ENCODE measurements around the gene PPM1A. TPM values are rescaled to one million over a fixed set of nuclear protein-coding genes. Genes with fewer than 3 reads are reported as not detected.

Gene PPM1A
- total and polyA plus RNA-seq, 2 donors (not counting 3 experiments of a cell fraction or from before 2014, with no cell fraction given), result 14.1 to 33.9 TPM

DNA sequence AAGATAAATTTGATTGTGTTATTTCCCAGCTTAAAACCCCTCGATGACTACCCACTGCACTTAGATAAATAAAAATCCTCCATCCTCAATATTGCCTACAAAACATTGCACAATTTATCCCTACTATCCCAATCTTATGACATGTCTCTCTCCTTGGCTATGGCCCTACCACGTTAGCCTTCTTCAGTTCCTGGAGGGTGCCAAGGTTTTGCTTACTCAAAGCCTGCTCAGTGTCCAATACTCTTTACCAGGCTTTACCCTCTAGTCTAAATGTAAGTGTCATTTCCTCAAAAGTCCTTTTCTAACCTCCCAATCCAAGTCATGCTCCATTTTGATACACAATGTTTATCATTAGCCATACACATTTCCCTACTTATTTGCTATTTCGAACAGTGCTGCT lies 35.0 kb upstream of the PPM1A start:
- intact Hi-C loops (cut with micrococcal nuclease) (no loop called here), dilution Hi-C loops (cut with MboI; ENCODE audit: extremely low pct_ligation_motif_present, low sequenced_read_pairs) (no loop called here)
- H3K4me1 ChIP-seq (ENCODE audit: control insufficient read depth, extremely low read depth, insufficient read depth, low read length), result no peaks in the 10 kb centered on the region
- H3K4me2 ChIP-seq (ENCODE audit: insufficient read depth, low read length), result no peak overlapping the region
- TF ChIP-seq GATA2 (IDR thresholded peaks at IDR 0.05; ENCODE audit: insufficient read depth, insufficient read length, low read depth, low read length) (no peak), MYC (IDR thresholded peaks at IDR 0.05; ENCODE audit: low read depth, low read length) (no peak), FOS (IDR thresholded peaks at IDR 0.05; ENCODE audit: borderline replicate concordance, insufficient read depth, low read length) (no peak), POLR2AphosphoS5 (IDR thresholded peaks at IDR 0.05; ENCODE audit: insufficient read depth, low read depth, low read length) (no peak), EZH2 (IDR thresholded peaks at IDR 0.05; ENCODE audit: borderline replicate concordance, low read depth, low read length, severe bottlenecking) (no peak), JUN (IDR thresholded peaks at IDR 0.05; ENCODE audit: borderline replicate concordance, insufficient read depth, insufficient read length, low read depth) (no peak), POLR2A (IDR thresholded peaks at IDR 0.05; ENCODE audit: low read depth, low read length) (no peak)
- TF ChIP-seq, protein P1, sequence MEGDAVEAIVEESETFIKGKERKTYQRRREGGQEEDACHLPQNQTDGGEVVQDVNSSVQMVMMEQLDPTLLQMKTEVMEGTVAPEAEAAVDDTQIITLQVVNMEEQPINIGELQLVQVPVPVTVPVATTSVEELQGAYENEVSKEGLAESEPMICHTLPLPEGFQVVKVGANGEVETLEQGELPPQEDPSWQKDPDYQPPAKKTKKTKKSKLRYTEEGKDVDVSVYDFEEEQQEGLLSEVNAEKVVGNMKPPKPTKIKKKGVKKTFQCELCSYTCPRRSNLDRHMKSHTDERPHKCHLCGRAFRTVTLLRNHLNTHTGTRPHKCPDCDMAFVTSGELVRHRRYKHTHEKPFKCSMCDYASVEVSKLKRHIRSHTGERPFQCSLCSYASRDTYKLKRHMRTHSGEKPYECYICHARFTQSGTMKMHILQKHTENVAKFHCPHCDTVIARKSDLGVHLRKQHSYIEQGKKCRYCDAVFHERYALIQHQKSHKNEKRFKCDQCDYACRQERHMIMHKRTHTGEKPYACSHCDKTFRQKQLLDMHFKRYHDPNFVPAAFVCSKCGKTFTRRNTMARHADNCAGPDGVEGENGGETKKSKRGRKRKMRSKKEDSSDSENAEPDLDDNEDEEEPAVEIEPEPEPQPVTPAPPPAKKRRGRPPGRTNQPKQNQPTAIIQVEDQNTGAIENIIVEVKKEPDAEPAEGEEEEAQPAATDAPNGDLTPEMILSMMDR (IDR thresholded peaks at IDR 0.05; ENCODE audit: extremely low read depth in 1 of 2, insufficient read depth in 1 of 2, low read depth in 1 of 2, low read length in 2 of 2), result no peak
- TF ChIP-seq, protein P2, sequence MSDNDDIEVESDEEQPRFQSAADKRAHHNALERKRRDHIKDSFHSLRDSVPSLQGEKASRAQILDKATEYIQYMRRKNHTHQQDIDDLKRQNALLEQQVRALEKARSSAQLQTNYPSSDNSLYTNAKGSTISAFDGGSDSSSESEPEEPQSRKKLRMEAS (IDR thresholded peaks at IDR 0.05; ENCODE audit: insufficient read depth, insufficient read length), result no peak
- CTCF ChIA-PET, result interaction anchor here (0.5 kb wide), 1 partner anchor 451 kb away, joined by 3 read pairs; no protein-coding TSS in a partner anchor
- POLR2A ChIA-PET, result no interaction called here
- no peak overlapping the region for H2AFZ ChIP-seq (ENCODE audit: low read depth, low read length)
- H3K4me3 ChIP-seq (replicated peaks in 1 of 3; ENCODE audit: insufficient read depth in 1 of 3, low read depth in 1 of 3, low read length in 3 of 3), result no peak overlapping the region
- no peaks in the 10 kb centered on the region for H3K9me1 ChIP-seq (replicated peaks; ENCODE audit: control insufficient read depth, extremely low read depth, insufficient read depth, low read length)
- H3K36me3 ChIP-seq (ENCODE audit: control insufficient read depth in 2 of 2, extremely low read depth in 1 of 2, insufficient read depth in 2 of 2, low read length in 2 of 2), result no peaks in the 10 kb centered on the region
- no peak overlapping the region for H3K27ac ChIP-seq (ENCODE audit: insufficient read depth, low read depth, low read length)
- H3K27me3 ChIP-seq (ENCODE audit: control insufficient read depth in 2 of 2, insufficient read depth in 2 of 2, low read length in 2 of 2), result peaks cover 0 to 3% of the 10 kb centered on the region in 2 experiments
- H3K9ac ChIP-seq (replicated peaks; ENCODE audit: extremely low read depth, insufficient read depth, low read length), result no peak overlapping the region
- no TSS peak for BruUV-seq (replicated peaks)
- no peaks in the 10 kb centered on the region for H3K79me2 ChIP-seq (ENCODE audit: control insufficient read depth, insufficient read depth, low read length)
- DNase-seq (ENCODE audit: low read depth, low spot score), result no peak
- H4K20me1 ChIP-seq (replicated peaks; ENCODE audit: control insufficient read depth, extremely low read depth, insufficient read depth, low read length), result no peaks in the 10 kb centered on the region
- no peaks in the 10 kb centered on the region for H3K9me3 ChIP-seq (replicated peaks; ENCODE audit: control insufficient read depth, insufficient read depth, low read length)
- no peak for FAIRE-seq
